Activated CD4-positive, alpha-beta T cell treated with anti-CD3 and anti-CD28 coated beads, Interleukin-2, Interleukin-6, amounts not matched to agents 100 ng/mL and 50 ng/mL, durations not matched to agents 16 hours and 8 hours (primary cell): ENCODE results near the gene DYSF.

Source experiments
- DNase-seq: peaks from one replicate; pipeline ENCODE4 v3.0.0-alpha.2; 2020

The DYSF gene

DNA sequence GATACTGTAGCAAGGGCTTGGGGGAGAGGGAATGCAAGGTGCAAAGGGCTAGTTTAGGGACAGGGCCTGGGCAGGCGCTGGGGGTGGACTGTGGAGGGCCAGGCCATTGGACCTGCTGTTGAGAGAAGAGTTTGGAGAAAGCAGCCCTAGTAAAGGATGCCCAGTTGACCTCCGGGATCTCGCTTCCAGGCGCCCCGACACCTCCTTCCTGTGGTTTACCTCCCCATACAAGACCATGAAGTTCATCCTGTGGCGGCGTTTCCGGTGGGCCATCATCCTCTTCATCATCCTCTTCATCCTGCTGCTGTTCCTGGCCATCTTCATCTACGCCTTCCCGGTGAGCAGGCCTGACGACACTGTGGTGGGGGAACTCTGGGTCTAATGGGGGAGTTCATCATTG lies 229.0 kb downstream of the DYSF start:
- no peak for DNase-seq

DNA sequence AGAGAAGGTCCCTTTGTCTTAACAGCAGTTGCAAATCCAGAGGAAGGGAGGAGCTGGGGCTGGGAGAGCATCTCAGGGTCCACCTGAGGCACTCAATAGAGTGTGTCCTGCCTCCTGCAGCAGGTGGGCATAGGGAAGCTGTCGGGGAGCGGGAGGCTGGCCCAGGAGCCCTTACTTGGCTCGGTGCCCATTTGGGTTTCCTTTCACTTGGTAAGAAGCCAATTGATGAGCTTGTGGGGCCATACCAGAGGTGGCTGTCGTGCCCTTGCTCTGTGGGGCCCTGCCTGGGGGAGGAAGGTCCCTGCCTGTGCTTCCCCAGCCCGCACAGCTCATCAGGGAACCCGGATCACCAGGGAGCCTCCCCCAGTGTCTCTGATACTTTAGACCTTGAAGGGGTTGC lies 229.7 kb downstream of the DYSF start:
- DNase-seq = no peak

DNA sequence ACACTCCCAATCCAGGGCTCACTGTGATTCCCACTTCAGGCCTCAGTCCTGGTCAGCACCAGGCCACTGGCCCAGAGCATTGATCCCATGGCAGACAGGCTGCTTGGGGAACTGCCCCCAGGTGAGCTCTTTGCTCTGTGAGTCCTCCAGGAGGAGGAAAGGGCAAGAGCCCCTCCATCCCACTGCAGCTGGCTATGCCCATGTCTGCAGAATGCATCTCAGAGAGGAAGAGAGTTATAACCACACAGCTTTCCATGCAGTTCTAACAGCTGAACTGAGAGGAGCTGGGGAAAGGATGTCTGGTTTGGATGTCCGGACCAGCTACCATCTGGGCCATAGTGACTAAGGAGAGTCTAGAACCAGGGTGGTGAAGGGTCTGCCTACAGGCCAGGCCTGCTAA lies 230.3 kb downstream of the DYSF start:
- no peak for DNase-seq

DNA sequence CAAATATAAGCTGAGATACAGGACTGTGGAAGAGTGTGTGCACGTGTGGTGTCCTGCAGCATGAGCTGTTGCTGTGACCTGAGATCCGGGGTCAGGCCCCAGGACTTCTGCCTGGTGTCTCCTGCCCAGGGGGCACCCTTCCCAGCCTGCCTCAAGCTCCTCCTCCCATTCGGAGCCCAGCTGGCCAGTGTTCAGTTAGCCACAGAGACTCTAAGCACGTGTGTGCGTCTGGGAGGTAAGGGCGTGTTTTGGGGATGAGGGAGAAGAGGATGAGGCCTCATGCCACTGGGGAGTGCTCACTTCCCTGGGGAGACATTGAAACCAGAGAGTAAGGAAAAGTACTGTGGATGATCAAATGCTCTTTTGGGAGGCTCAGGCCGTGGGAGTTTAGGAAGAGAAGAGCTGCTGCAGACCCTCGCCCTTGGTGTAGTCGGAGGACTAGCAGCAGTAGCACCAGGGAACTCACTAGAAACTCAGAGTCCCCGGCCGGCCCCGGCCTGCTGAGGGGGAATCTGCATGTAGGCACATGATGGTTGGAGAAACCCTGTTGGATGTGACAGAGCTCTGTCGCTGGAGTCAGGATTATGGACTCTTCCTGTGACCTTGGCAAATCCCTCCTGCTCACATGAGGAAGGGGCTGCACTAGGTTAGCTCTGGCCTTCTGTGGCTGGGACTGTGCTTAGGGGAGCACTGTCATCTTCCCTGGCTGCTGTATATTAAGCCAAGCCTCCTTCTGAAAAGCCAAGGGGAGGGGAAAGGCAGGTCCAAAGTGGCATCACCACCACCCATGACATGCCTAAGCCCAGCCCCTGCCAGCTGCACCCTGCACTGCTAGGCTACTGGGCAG lies 231.1 kb downstream of the DYSF start:
- no peak for DNase-seq

DNA sequence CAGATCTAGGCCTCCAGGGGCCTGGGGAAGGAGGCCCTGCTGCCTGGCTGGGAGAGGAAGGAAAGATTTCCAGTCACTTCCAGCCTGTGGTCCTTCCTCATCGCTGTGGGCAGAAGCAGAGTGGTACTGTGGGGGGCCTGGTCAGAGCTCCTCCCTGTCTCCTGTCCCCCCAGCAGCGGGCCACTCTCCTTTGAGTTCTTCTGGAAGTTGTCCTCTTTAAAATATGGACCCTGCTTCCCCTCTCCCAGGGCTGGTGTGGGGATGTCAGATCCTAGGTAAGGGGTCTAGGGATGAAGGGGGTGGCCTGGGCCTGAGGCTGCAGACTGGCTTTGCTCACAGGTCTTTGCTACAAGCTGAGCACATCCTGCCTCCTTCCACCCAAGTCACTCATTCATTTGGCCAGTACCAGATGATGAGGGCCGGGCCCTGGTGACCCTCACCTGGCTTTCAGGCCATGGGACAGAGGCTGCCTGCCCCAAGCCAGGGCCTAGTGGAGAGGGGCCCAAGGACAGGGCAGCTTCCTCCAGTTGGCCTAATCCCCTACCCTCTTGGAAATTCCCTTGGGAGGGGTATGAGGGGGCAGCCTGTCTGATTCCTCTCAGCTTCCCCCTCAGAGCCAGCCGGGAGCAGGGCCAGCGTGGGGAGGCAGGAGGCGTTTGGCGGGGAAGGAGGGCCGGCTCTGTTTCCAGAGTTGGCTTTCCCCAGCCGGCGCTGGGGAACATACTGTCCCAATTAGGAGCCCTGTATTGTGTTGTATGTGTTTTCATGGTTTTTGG lies 231.9 kb downstream of the DYSF start:
- DNase-seq = no peak

DNA sequence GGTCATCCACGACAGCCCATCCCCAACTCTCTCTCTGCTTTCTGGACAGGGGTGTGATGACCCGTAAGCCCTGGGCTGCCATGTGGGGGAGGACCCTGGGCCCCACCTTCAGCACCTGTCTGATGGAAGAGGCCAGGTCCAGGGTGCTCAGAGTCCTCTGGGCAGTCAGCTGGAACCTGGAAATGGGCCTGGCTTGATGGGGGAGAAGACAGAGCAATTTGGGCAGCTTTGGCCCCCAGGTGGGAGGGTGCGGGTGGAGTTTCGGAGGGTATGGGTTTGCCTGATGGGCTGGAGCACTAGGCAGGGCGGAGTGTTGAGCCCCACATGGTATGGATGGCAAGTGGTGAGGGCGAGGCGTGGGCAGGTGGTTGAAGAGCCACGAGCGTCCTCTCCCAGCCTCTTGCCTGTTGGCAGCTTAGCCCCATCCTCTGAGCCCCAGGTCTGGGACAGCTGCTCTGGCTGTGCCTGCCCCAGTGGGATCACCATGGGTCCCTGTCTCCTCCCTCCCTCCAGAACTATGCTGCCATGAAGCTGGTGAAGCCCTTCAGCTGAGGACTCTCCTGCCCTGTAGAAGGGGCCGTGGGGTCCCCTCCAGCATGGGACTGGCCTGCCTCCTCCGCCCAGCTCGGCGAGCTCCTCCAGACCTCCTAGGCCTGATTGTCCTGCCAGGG lies 232.7 kb downstream of the DYSF start:
- DNase-seq = no peak

DNA sequence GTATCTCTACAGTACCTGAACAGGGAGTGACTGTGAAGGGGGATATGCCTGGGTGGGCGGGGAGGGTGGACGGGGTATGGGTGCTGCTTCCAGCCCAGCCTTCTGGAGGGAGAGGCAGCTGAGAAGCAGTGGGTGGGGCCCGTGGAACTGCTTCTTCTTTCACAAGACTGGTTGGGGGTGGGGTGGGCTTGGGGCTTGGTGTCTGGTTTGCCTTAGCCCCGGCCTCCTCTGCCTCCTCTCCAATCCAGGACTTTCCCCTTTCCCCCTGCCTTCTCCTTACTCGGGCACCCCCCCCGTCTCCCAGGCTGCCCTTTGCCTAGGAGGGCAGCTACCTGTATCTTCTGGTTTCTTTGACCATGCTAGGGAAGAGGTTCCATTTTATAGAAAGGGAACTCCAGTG lies 233.4 kb downstream of the DYSF start:
- DNase-seq = no peak

DNA sequence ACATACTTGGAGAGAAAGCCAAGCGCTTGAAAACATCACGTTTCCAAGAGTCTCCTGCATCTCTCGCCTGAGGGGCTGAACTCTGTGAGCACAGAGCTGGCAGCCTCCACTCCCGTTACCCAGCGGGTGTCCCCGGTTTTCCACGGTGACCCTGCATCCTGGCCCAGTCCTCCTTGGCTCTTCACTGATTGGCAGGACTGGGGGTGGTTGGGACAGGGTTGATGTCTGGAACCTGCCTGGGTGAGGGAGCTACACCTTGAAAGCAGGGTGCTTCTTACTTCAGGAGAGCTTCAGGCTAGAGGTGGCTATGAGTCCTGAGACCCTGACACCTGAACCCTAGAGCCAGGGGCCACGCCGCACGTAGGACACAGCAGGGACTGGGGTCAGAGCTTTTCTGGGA lies 234.1 kb downstream of the DYSF start:
- DNase-seq = no peak

DNA sequence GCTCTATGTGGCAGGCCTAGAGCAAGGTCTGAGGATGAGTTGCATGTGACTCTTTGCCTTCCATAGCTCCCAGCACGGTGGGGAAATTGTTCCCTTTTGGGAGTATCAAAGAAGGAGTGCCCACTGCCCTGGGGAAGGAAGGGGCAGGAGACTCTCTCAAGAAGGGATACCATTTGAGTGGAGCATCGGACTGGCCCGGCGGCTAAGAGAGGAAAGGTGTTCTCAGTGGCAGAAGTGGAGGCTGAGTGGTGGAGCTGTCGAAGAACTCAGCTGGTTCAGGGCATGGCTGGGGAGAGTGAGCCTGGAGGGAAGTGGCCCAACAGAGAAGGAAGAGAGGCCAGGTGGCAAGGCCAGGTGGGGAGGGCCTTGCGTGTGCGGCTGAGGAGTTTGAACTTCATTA lies 235.2 kb downstream of the DYSF start:
- DNase-seq = no peak

DNA sequence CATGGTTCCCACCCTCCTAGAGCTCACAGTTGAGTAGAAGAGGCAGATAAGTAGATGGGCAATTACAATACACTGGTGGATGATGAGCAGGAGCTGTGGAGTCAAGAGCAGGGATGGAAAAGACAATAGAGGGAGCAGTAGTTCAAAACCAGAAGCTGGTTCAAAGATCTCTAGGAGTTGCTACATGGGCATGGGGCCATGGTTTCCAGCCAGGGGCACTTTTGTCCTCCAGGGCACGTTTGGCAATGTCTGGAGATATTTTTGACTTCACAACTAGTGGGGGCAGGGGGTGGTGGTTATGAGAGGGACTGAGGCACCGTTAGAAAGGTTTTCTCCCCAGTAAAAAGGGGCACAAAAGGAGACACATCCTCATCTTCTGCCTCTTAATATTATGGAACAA lies 236.0 kb downstream of the DYSF start:
- DNase-seq = no peak

DNA sequence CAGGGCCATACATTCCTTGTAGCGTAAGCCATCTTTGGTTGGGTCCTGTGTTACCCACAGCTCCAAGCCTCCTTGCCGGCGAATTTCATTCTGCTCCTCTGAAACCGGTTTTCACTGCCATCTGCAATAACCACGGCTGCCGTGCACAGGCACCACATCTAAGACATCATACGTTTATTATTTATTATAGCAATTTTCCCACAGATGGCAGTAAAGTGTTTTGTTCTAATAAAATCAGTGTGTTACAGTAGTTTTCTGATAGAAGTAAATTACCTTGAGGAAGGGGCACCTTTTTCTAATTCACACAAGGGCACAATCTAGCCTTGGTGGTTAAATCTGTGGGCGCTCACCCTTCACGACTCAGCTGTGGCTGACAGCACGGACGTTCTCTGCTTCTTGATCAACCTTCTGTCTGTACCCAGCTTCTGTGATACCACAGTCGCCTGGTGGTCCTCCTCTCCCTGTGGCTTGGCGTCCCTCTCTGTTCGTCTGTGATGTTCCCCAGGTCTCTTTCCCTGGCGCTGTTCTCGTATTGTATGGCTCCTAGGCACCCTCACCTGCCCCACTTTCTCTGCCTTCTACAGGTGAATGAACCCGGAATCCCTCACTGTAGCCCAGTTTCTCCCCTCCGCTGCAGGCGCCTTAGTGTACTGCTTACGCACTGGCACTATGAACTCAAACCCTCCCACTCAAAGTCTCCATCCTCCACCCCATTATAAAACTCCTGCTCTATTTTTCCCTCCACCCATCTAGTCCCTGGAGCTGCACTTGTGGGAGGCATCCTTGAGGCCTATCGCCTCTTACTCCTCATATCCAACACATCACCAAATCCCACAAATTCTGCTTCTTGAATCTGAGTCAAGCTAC lies 236.8 kb downstream of the DYSF start:
- no peak for DNase-seq

DNA sequence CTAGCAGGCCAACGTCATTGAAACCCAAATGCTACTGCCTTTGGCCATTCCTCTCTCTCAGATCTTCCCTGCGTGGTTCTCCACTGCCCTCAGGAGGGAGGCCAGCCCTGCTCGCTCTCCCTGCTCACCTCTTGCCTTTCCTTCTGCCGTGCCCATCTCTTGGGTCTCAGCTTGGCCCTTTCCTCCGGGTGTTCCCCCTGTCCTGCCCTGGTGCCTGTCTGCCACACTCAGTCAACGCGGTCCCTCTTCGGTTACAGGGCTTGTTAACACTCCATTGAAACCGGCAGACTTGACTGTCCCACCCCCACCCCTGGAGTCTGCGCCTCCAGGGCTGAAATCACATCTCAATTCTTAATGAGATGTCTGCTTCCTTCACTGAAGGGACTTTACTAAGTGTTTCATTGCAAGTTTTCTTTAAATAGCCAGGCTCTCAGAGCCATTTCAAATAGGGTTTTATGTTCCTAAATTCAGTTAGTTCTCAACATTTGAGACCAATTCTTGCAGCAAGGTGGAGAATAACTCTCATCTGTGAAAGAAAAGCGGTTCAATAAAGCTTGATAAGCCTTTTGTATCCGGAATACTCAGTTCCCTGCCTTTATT lies 237.6 kb downstream of the DYSF start:
- DNase-seq = no peak

DNA sequence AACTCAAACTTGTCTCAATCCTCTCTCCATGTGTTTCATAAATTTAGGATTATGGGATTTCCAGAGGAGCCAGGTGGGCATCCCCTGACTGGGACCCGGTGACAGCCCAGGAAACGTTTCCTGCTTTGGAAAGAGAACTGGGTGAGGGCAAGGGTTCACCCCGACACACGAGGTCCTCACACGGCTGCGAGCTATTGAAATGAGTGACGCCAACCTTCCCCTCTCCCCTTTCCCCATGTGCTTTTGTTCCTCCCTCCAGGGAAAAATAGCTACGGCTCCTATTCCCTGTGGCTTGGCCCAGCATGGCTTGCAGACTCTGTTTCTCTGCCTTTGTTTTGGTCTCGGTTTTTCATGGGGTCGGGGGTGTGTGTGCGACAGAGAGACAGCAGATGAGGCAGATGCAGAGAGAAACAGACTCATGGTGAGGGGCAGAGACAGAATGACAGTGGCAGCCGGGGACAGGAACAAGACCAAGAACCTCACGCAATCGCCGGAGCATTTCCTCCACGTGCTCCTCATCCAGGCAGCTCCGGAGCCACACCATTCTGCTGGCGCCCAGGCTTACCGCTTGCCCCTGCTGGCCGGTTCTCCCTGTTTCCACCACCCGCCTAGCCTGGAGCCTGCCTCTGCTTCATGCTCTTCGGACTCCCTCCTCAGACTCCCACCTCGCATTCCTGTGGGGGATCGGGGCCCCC lies 238.5 kb downstream of the DYSF start:
- no peak for DNase-seq

DNA sequence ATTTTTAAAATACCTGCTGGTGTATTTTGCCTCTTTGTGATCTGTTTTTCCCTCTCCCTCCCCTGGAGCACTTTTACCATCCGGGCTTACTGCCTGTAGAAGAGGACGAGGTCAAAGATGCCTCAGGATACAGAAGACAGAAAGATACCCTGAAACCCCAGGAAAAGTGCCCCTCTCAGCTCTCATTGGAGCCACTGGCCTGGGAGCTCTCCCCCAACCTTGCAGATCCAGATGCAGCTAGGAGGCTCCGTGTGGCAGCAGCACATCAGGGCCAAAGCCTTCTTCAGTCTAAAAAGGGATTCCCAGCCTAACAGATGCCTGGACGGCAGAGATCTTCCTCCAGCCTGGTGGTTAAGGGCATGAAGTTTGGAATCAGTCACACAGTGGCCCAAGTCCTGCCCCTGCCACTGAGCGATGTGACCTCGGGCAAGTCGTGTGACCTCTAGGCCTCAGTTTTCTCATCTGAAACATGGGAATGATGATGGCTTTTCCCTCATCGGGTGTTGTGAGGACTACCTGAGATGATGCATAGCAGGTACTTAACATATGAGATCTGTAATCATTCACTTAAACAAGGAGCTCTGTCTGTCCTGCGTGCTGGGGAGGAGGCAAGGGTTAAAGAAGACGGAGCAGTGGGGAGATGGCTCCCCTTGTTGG lies 239.4 kb downstream of the DYSF start:
- DNase-seq = no peak

DNA sequence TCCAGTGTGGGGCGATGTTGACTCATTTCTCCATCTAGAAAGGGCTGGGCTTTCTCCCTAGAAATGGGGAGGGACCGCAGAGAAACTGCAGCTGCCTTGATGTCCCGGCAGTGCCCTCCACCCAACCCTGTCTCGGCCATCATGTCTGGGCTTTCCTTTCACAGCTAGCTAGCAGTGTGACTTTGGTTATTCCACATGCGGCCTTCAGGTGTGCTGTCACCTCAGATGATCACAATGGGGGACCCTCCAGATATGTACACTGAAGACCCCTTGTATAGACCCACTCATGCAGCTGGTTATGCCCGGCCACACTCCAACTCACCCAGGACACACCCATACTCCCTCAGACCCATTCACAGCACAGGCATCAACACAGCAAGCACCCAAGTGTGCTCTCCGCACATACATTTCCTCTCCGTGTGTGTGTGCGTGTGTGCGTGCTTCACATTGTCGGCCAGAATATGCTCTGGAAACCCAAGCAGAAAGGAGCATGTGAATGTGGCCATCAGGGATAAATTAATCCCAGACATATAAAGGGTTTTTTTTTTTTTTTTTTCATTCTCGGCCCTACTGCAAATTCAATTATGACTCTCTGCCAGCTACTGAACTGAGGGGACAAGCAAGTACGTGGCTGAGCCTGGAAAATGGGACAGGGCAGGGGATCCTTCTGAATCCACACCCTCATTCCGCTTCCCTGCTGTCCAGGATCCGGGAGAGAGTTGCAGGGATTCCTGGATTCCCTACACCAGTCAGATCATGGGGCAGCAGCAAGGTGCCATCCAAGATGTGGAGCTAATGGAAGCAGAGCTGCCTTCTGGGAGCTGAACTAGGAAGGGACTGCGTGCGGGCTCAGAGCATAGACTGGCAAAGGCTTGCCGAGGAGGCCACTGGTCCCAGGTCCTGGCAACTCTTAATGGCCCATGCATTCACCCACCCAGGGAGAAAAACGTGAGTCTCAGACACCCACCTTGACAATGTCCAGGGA lies 240.2 kb downstream of the DYSF start:
- DNase-seq = no peak

DNA sequence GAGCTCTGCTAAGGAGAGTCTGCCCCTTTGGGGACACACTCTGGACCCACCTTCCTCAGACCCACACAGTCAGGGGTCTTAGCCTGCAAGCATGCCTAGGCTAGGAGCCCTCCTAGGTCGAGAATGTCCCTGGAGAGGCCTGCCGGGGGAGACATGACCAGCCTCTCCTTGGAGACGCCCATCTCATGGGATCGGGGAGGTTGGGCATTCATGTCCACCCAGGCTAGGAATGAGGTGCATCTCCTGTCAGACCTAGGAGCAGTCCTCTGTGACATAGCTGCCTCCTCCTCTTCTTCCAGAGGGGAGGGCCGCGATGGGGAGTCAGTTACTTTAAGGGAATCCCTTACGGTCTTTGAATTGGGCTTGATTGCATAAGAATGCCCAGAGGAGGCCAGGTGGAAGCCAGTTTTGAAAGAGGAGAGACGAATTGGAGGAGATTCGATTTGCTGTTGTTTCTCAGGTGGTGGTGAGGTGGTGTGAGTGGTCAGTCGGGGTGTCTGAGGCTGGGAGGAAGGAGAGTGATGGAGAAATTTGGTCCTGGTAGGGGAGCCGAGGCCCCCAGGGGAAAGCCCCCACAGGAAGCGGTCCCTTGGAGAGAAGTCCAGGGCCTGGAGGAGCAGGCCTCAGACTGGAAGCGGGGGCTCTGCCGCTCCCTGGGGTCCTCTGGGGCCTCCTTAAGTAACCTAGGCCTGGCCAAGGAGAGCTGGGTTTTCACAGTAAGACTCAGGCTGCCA lies 241.3 kb downstream of the DYSF start:
- DNase-seq = no peak

DNA sequence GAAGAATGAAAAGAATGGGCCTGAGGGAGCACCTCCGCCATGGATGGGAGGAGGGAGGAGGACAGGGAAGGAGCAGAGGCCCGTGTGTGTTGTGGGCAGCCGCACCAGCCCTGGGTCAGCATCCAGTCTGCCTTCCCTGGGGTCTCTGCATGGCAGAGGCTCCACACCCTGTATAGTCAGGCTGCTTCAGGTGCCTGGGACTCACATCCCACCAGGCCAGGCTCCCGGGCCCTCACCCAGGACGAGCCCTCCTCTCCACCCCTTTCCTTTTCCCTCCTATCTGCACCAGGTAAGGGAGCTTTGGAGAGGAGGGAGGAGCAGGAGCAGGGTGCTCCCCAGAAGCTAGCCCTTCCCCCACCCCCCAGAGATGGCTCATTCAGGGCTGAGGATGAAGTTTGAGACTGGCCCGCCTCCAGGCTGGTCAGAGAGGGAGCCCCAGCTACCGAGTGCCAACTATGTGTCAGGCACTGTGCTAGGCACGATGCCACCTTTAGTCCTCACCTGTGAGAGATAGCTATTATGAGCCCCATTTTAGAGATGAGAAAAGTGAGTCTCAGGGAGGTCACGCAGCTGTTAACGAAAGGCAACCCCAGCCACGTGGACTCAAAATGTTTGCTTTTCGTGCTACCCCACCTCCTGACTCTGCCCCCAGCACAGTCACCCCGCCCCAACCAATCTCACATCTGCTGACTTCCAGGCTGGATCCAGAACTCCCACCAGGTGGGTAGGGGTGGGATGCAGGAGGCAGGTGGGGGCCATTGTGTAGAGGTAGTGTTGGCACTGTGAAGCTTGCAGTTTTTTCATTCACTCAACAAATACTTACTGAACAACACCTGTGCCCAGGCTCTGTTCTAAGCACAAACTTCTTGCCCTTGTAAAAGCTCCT lies 242.1 kb downstream of the DYSF start:
- no peak for DNase-seq

DNA sequence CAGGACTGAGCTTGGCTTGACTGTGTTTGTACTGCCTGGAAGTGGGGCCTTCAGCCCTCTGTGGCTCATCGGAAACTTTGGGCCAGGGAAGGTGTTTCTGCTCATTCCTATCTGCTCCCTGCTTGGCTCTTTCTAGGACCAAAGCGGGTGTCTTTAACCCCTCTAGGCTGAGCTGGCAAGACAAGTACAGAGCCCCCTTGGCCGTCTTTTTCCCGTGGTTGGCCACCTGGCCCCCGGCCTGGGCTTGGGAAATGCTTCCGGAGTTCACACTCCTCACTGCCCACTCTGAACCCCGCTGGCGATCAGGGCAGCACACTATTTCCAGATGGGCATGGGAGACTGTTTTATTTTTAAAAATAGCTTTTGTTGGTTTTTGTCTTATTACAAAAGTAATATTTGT lies 243.0 kb downstream of the DYSF start:
- DNase-seq = no peak
